Posterior cingulate gyrus (tissue), 11 donors: ENCODE measurements around the gene ITIH5.
"Not testable (repeated sequence)": the region's sequence is repeated elsewhere in the genome, so short reads cannot be mapped to it uniquely, and the experiment has no call there.

Experiments used
- DNase-seq, 10 donors: peaks; one replicate each; pipeline versions ENCODE4 v3.0.0 to v3.0.0-alpha.2; 2020 to 2021; ENCODE audit warnings: mixed read lengths in 3 of 10
- intact Hi-C: fragments of 100-400 bp; cut with DNase I; formaldehyde crosslinking; loops from one replicate; pipeline ENCODE4 v1.15.1; 2023

Gene ITIH5

GRCh38 chr10:7666253-7667023 lies at the start of gene ITIH5:
Gene ITIH5 (minus strand): TSS chr10:7666966. CDS start chr10:7666892, 74 bp downstream.
- no peak for DNase-seq
- intact Hi-C loops, result no loop called here

- no peak for DNase-seq
- intact Hi-C loops, result no loop called here
Observed at GRCh38 chr10:7715515-7715914, 48.7 kb upstream of the ITIH5 start.

GRCh38 chr10:7711075-7711474 lies 44.3 kb upstream of the ITIH5 start:
- intact Hi-C loops, DNase-seq: not testable (repeated sequence)

GRCh38 chr10:7710446-7710845 lies 43.7 kb upstream of the ITIH5 start:
- DNase-seq, result no peak
- intact Hi-C loops, result no loop called here

DNA sequence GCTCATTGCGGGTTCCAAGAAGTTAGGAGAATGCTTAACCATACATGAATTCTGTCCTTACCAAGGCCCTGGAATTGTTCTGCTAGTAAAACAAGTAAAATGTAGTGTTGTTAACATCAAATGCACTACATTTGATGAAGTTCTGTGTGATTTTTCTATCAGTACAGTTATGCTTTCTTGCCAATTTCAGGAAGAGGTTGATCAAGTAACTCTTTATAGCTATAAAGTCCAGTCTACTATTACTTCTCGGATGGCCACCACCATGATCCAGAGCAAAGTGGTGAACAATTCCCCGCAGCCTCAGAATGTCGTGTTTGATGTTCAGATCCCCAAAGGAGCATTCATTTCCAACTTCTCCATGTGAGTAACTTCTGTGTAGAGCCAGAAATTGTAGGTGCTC lies 42.1 kb upstream of the ITIH5 start:
- DNase-seq, result no peak
- intact Hi-C loops, result no loop called here

DNA sequence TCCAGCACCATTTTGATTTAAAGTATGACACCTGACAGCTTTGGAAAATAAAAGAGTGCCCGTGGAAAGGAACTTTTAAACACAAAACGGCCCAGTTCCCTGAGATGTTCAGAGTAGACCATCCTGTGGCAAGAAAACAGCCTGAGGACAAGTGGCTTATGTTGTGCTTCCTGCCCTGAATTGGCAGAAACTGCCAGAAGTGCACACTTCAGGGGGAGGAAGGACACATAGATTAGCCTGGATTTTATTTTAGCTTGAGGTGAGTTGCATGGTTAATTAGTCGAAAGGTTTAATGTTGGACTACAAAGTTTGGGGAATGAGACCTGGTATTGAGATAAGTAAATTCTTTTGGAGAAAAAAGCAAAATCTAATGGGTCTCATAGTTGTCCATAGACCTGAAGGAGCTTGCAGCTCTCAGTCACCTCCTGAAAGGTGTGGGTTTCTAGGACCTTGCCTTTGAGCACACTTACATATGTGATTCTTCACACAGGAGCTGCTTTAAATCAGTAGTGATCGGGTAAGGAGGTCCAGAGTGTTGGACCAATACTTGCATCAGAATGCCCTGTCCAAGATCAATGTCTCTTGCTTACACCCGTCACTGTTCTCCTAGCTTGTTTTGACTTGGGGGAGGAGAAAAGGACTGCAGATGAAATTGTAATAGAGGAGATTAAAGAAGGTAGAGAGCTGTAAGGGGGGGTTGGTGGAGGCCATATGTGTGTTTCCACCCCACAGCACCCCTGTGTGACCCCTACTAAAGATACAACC lies 41.3 kb upstream of the ITIH5 start:
- intact Hi-C loops, result no loop called here
- DNase-seq, result no peak

- intact Hi-C loops, result no loop called here
- no peak for DNase-seq
Observed at GRCh38 chr10:7707102-7707501, 40.3 kb upstream of the ITIH5 start.

- no peak for DNase-seq
- intact Hi-C loops, result no loop called here
Observed at GRCh38 chr10:7706534-7707073, 39.8 kb upstream of the ITIH5 start.

DNA sequence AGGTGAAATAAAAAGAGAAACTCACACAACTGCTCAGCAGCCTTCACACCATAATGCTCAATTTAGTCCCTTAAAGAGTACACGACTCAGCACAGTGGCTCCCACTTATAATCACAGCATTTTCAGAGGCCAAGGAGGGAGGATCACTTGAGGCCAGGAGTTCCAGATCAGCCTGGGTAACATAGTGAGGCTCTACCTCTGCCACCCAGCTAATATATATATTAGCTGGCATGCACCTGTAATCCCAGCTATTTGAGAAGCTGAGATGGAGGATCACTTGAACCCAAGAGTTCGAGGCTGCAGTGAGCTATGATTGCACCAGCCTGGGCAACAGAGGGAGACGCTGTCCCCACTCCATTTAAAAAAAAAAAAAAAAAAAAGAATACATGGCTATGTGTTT lies 38.6 kb upstream of the ITIH5 start:
- intact Hi-C loops, result no loop called here
- no peak for DNase-seq

GRCh38 chr10:7704071-7705016 lies 37.6 kb upstream of the ITIH5 start:
- intact Hi-C loops, result no loop called here
- DNase-seq, result no peak

DNA sequence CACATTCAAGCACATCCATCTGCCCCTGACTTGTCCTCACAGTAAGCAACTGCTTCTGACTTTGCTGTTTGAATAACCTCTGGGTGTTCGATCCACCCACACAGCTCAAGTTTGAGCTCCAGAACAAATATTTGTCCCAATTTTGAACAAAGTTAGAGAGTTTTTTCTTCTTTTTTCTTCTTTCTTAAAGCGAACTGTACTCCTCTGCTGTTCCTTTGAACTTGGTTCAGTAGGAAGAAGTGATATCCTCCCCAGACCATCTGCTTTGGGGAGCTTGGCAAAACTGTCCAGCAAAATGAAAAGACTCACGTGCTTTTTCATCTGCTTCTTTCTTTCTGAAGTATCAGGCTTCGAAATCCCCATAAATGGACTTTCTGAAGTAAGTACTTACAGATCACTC lies 36.4 kb upstream of the ITIH5 start, which contains the start of gene ITIH2:
Gene ITIH2, plus strand, starts transcription at position 177 of the 400 bp plus-strand sequence. Its CDS starts 119 bp downstream, at position 296.
- intact Hi-C loops, result no loop called here
- no peak for DNase-seq

DNA sequence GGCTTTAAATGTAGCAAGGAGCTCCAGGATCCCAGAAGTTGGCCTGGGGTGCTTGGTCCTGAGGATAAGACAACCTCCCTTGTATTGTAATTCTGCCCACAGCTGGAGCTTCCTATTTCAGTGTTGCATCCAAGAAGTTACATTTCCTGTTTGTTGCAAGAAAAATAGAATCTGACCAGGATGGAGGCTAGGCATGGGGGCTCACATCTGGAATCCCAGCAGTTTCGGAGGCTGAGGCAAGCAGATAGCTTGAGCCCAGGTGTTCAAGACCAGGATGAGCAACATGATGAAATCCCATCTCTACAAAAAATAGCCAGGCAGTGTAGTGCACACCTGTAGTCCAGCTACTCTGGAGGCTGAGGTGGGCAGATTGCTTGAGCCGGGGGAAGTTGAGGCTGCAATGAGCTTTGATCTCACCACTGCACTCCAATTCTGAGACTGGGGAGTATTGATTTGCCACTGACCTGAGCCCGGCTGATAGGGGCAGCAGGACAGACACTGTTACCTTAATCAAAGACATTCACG lies 35.6 kb upstream of the ITIH5 start:
- DNase-seq, result no peak
- intact Hi-C loops, result no loop called here

DNA sequence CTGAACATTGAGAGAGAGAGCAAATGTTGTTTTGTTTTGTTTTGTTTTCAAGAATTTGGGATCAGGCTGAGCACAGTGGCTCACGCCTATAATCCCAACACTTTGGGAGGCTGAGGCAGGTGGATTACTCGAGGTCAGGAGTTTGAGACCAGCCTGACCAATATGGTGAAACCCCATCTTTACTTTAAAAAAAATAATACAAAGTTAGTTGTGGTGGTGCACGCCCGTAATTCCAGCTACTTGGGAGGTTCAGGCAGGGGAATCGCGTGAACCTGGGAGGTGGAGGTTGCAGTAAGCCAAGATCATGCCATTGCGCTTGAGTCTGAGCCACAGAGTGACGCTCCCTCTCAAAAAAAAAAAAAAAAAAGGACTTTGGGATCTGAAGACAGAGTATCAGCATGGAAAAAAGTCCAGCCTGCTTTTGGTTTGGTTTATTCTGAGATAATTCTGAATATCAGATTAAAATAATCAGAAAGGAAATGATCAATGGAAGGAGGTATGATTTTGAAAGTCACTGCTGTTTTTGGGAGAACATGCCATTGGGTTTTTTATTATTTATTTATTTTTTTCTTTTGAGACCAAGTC lies 34.5 kb upstream of the ITIH5 start:
- no peak for DNase-seq
- intact Hi-C loops, result no loop called here

GRCh38 chr10:7700577-7701125 lies 33.9 kb upstream of the ITIH5 start:
- intact Hi-C loops, result no loop called here

GRCh38 chr10:7697426-7697825 lies 30.7 kb upstream of the ITIH5 start:
- DNase-seq, result no peak

More at GRCh38 chr10:7700577-7701125, 33.9 kb upstream of the ITIH5 start:
- no peak for DNase-seq

GRCh38 chr10:7696545-7696944 lies 29.8 kb upstream of the ITIH5 start:
- DNase-seq, result peak in 2 of 10 donors; percentile 15 to 27
- intact Hi-C loops, result no loop called here

More at GRCh38 chr10:7697426-7697825, 30.7 kb upstream of the ITIH5 start:
- intact Hi-C loops, result no loop called here

- intact Hi-C loops, DNase-seq: not testable (repeated sequence)
Observed at GRCh38 chr10:7693194-7693593, 26.4 kb upstream of the ITIH5 start.

- DNase-seq, intact Hi-C loops: not testable (repeated sequence)
Observed at GRCh38 chr10:7692368-7692767, 25.6 kb upstream of the ITIH5 start.

DNA sequence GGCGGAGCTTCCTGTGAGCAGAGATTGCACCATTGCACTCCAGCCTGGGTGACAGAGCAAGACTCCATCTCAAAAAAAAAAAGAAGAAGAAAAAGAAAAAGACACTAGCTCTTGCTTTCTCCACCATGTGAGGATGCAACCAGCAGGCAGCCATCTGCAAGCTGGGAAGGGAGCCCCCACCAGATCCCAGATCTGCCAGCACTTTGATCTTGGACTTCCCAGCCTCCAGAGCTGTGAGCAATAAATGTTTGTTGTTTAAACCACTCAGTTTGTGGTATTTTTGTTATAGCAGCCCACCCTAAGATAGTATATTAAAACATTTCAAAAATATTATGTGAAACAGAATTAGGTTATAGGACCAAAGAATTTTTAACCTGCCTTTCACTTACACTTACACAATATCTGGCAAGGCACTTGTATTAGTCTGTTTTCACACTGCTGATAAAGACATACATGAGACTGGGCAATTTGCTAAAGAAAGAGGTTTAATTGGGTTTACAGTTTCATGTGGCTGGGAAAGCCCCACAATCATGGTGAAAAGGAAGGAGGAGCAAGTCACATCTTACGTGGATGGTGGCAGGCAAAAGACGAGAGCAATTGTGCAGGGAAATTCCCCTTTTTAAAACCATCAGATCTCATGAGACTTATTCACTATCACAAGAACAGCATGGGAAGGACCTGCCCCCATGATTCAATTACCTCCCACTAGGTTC lies 24.3 kb upstream of the ITIH5 start:
- intact Hi-C loops, DNase-seq: not testable (repeated sequence)
